ENCODE measurements around the gene IRF8.
"Not testable (repeated sequence)": the region's sequence is repeated elsewhere in the genome, so short reads cannot be mapped to it uniquely, and the experiment has no call there.

Gene IRF8

GRCh38 chr16:85892760-85893159, 6.2 kb upstream of the IRF8 start:
- no peak for DNase-seq (ENCODE audit: low read depth in 2 of 3, low spot score in 2 of 3)

GRCh38 chr16:85894266-85894665, 4.7 kb upstream of the IRF8 start:
- DNase-seq (ENCODE audit: low read depth in 2 of 3, low spot score in 2 of 3), result no peak

DNA sequence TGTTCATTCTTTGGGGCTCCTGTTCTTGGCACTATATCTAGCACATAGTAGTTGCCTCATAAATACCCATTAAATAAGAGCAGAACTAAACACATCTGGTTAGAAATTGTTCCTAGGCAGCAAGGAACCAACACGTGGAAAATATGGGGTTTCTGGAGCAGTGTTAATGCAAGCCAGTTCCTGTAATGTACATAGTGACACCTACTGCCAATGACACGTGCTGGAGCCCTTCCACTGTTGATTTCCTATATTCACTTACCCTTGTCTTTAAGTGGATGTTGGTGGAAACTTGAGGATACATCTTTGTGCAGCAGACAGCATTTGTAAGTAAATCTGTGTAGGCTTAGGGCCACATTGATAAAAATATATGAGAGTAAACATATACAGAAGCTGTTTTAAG, 1.6 kb upstream of the IRF8 start:
- DNase-seq (ENCODE audit: low read depth in 2 of 3, low spot score in 2 of 3), result no peak

DNA sequence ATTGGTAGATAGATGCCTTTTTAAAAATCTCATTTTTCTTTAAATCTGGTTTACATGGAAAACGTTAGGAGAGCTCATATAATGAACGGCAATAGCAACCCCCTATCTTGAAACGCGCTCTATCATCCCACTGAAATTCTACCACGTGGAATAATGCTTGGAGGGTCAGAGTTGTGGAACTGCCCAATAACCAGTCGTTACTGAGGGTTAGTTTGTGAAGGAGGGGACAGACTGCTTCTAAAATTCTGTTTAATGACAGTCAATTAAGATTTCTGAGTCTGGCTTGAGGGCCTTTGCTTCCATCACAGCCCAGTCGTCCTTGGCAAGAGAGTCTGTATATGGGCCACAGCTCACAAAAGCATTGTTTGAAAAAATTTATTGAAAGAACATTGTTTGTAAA, 482 bp downstream of the IRF8 start:
- no peak for DNase-seq (ENCODE audit: low read depth in 2 of 3, low spot score in 2 of 3)

GRCh38 chr16:85900027-85900792, 1.2 kb downstream of the IRF8 start:
- DNase-seq (ENCODE audit: low read depth in 2 of 3, low spot score in 2 of 3), result no peak

DNA sequence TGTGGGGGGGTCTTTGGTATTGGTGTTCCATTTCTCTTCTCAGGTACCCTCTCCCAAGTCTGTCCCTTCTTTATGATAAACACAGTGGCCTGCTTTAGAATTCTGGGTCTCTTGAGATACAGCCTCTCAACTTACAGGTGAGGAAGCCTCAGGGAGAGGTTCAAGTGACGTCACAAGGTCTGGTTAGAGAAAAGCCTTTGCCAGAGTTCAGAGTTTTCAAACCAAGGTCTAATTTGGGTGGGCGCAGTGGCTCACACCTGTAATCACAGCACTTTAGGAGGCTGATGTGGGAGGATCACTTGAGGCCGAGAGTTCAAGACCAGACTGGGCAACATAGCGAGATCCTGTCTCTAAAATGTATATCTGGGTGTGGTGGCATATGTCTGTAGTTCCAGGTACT, 2.1 kb downstream of the IRF8 start:
- DNase-seq (ENCODE audit: low read depth in 2 of 3, low spot score in 2 of 3), result no peak

DNA sequence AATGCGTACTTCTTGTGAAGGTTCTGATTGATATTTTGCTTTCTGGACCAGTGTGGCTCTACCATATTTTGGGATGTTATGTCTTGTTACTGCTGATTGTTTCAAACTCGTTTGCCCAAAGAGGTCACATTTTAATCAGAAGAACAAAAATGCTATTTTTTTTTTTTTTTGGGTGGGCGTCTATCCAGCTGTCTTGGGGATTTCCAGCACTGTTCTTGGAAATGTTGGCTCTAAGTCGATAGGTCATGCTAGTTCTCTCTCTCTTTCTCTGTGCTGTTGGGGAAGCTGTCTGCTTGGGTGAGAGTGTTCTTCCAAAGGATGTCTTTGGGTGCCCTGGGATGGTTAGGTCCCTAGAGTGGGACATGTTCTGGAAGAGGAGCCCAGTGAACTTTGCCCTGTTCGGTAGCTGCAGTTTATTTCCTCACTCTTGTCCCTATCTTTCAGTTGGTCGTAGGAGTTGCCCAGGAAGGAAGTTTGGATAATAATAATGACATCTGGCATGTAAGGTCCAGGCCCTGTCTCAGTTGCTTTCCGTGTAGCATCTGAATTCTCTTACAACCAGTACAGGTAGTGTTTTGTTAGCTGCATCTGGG, 2.9 kb downstream of the IRF8 start:
- no peak for DNase-seq (ENCODE audit: low read depth in 2 of 3, low spot score in 2 of 3)

GRCh38 chr16:85902366-85903155, 3.6 kb downstream of the IRF8 start:
- peak in 1 of 3 experiments; percentile 56 for DNase-seq (ENCODE audit: low read depth in 2 of 3, low spot score in 2 of 3)

DNA sequence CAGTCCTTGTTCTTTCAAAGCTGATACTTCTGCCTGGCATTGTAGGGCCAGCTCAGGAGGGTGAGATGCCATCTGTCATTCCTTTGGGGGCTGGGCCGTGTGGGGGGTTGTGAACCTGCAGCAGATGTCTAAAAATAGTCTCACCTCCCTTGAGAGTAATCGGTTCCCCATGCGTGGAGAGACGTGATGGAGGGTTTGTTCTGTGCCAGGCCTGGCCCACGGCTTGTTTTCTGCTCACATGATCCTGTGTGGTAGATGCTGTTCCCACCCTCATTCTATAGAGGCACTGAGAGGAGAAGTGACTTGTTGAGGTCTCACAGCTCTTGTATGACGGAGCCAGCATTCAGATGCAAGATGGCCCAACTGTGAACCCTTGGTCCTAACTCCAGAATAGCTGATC, 4.6 kb downstream of the IRF8 start:
- no peak for DNase-seq (ENCODE audit: low read depth in 2 of 3, low spot score in 2 of 3)

DNA sequence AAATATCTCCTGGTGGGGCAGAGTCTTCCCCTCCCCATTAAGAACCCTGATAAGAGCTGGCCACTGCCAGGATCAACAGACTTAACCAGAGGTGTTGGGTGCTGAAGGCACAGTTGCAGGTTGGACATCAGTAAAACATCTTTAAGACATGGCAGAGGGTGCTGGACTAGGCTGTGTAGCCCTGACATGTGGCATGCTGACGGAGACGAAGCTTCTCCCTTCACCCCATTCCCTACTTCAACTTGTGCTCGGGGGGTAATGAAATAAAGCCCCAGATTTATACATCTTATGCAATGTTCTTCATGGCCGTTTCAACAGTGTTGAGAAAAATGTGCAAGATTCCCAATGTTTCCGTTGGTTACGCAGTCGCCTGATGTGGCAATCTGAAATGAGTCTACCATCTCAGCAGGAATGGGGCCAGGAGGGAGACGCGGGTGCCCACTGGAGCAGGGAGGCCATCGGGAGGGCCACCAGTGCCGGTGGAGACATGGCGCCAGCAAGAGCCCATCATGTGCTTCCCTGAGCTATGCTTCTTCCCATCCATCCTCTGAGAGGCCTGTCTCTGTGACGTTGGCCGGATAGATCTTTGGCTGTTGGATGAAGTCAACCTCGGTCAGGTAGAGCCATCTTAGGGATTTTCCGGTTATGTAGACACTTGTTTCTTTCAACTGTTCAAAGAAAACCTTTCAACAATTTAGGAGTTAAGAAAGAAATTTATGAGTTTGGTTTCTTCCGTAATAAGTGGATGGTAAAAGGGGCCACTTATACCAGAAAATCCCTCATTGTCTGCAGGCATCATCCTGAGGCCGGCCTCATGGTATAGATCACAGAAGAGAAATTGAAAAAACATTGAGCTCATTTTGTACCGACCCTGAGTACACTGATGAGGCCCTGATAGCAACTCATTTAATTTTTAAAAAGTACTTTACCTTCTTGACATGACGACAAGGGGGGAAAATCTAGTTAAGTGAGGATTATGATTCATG, 6.4 kb downstream of the IRF8 start:
- no peak for DNase-seq (ENCODE audit: low read depth in 2 of 3, low spot score in 2 of 3)

GRCh38 chr16:85906349-85906748, 7.4 kb downstream of the IRF8 start:
- DNase-seq (ENCODE audit: low read depth in 2 of 3, low spot score in 2 of 3), result no peak

DNA sequence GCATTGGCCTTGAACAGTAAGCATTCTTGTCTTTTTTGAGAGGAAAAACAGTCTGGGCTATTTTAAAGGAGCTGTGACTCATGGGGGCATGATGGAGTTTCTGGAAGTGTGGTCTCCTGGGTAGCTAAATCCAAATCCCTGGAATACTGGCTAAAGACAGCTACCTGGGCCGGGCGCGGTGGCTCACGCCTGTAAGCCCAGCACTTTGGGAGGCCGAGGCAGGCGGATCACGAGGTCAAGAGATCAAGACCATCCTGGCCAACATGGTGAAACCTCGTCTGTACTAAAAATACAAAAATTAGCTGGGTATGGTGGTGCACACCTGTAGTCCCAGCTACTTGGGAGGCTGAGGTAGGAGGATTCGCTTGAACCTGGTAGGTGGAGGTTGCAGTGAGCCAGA, 8.3 kb downstream of the IRF8 start:
- not testable (repeated sequence) for DNase-seq (ENCODE audit: low read depth in 2 of 3, low spot score in 2 of 3)

DNA sequence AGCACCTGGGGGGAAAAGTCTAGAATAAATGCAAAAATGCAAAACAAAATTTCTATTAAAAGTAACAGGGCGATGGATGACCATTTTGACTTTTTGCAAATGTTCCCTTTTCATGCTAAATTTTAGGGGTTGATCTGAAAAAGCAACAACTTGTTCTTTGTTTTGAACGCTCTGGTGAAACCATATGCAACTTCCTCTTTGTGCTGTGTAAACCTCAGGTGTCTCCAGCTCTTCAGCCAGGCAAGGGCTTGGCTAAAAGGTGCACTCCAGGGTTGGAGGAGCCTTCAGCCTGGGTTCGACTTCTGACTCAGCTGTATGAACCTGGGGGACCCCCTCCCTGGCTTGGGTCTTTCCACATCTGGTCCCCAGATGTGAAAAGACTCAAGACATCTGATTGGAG, 9.5 kb downstream of the IRF8 start:
- DNase-seq (ENCODE audit: low read depth in 2 of 3, low spot score in 2 of 3), result no peak

- no peak for DNase-seq (ENCODE audit: low read depth in 2 of 3, low spot score in 2 of 3)
Observed at GRCh38 chr16:85908889-85909589, 10.1 kb downstream of the IRF8 start.

DNA sequence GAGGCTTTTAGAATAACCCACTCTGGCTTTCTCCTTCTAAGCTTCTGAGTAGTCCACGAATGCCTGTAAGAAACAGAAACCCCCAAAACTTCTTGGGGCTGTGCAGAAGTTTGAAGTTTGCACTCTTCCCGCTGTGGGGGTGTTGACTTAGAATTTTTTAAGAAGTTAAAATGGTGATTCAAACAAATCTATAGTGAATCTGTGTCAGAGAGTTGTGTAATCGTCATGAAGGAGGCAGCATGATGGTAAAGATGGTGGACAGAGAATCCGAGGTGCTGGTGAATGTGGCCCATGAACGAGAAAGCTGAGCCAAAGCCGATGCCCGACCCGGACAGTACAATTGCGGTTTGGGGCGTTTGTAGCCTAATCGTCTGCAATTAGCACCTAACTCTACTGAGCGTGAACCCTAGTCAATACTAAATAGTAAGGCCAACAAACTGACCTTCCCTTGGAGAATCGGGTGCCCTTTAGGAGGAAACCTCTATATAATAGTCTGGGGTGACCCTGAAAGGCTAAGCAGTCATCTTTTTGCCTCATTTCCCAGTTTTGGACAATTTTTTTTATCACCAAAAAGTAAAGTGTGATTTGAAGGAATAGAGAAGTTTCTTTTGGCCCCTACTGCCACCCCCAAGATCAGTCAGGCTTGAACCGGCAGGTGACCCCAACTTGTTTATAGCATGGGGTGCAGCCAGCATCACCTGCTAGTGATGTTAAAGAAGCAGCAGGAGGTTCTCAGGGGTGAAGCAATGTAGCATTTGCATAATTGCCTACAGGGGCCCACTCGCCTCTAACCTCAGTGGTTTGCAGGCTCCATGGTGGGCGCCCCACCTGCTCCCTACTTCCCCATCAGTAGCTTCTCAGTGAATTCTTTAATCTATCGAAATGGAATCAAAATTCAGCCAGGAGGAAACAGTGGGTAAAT, 11.2 kb downstream of the IRF8 start:
- DNase-seq (ENCODE audit: low read depth in 2 of 3, low spot score in 2 of 3), result no peak

GRCh38 chr16:85910854-85911247, 11.9 kb downstream of the IRF8 start:
- no peak for DNase-seq (ENCODE audit: low read depth in 2 of 3, low spot score in 2 of 3)

- DNase-seq (ENCODE audit: low read depth in 2 of 3, low spot score in 2 of 3), result no peak
Observed at GRCh38 chr16:85911251-85911930, 12.4 kb downstream of the IRF8 start.

- DNase-seq (ENCODE audit: low read depth in 2 of 3, low spot score in 2 of 3), result no peak
Observed at GRCh38 chr16:85912211-85912974, 13.4 kb downstream of the IRF8 start.

All from activated CD8-positive, alpha-beta memory T cell treated with anti-CD3 and anti-CD28 coated beads for 48 hours (primary cell).